DOHH2 (cell line): Measurements from ENCODE around the gene LRRIQ3.

ENCODE experiments used
- EZH2phosphoT487 ChIP-seq: fragments of 200-600 bp; sonication (generic); IDR thresholded peaks from 2 replicates; pipeline ENCODE4 v1.6.1; 2017; ENCODE audit warnings: borderline replicate concordance, mild to moderate bottlenecking, antibody characterized with exemption, low read length, moderate library complexity, mixed read lengths
- TF ChIP-seq, protein P1 (sequence below): fragments of 200-600 bp; sonication (generic); IDR thresholded peaks from one replicate; pipeline ENCODE4 v1.5.1; 2014; ENCODE audit warnings: antibody characterized with exemption, mild to moderate bottlenecking, low read depth, low read length; ENCODE audit not compliant: poor library complexity, severe bottlenecking

DNA sequence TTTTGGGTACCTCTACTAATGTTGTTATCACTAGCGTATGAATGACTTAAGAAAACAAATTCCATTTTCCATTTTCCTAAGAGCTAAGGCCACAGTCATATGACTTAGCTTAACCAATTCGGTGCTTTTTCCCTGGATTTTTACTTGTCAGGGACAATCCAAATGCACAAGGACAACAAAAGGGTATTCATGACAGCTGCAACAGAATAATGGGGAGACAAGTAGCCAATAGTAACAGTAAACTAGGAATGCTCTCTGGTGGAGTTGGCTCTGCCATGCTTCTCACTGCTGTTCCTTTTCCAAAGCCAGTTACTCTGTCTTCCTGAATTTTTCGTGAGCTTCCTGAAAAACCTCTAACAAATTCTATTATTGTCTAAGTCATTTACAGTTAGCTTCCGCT is 52.9 kb downstream of the LRRIQ3 start:
- TF ChIP-seq, protein P1, sequence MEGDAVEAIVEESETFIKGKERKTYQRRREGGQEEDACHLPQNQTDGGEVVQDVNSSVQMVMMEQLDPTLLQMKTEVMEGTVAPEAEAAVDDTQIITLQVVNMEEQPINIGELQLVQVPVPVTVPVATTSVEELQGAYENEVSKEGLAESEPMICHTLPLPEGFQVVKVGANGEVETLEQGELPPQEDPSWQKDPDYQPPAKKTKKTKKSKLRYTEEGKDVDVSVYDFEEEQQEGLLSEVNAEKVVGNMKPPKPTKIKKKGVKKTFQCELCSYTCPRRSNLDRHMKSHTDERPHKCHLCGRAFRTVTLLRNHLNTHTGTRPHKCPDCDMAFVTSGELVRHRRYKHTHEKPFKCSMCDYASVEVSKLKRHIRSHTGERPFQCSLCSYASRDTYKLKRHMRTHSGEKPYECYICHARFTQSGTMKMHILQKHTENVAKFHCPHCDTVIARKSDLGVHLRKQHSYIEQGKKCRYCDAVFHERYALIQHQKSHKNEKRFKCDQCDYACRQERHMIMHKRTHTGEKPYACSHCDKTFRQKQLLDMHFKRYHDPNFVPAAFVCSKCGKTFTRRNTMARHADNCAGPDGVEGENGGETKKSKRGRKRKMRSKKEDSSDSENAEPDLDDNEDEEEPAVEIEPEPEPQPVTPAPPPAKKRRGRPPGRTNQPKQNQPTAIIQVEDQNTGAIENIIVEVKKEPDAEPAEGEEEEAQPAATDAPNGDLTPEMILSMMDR = no peak
- TF ChIP-seq EZH2phosphoT487 = no peak
